GM12873 (cell line): ENCODE measurements around the gene ADAM33.

ENCODE experiments used
- TF ChIP-seq, protein P1 (sequence below): IDR thresholded peaks from 2 replicates; pipeline ENCODE4 v1.5.1; 2012; ENCODE audit warnings: low read depth, mild to moderate bottlenecking, moderate library complexity, low read length, control low read depth; ENCODE audit not compliant: insufficient read depth; ENCODE audit errors: missing control alignments

Gene ADAM33, protein sequence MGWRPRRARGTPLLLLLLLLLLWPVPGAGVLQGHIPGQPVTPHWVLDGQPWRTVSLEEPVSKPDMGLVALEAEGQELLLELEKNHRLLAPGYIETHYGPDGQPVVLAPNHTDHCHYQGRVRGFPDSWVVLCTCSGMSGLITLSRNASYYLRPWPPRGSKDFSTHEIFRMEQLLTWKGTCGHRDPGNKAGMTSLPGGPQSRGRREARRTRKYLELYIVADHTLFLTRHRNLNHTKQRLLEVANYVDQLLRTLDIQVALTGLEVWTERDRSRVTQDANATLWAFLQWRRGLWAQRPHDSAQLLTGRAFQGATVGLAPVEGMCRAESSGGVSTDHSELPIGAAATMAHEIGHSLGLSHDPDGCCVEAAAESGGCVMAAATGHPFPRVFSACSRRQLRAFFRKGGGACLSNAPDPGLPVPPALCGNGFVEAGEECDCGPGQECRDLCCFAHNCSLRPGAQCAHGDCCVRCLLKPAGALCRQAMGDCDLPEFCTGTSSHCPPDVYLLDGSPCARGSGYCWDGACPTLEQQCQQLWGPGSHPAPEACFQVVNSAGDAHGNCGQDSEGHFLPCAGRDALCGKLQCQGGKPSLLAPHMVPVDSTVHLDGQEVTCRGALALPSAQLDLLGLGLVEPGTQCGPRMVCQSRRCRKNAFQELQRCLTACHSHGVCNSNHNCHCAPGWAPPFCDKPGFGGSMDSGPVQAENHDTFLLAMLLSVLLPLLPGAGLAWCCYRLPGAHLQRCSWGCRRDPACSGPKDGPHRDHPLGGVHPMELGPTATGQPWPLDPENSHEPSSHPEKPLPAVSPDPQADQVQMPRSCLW

DNA sequence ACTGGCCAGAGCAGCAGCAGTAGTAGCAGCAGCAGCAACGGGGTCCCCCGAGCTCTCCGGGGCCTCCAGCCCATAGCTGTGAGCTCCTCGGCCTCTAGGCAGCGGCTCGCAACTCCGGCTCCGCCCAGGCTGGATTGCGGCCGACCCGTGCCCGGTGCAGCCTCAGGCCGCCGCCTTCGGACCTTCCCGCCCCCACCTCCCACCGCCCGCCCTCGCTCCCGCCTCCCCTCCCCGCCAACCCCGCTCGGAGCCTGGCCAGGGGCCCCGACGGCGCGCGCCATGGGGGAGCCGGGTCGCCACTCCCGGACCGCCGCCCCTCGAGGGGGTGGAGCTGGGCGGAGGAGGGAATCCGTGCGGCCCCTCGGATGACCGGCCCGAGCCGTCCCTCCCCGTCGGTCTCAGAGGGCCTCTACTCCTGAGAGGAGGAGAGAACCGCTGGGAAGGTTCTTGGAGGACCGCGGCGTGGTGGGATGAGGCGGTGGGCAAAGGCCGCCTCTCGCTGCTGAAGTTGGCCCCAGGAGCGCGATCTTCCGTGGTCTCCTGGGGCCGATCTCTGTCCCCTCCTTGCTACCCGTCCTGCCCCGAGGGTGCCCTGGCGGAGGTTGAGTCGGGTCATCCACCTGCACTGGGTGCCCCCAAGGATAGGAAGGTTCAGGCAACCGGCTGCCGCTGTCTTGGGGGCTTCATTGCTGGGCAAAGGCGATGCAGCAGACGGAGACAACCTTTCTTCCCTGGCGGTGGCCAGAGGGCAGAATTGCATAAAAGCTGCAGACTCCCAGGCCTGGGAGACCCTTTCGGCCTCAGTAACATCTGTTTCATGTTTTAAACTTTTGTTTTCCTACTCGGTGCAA is at the start of gene ADAM33:
Gene ADAM33, minus strand, starts transcription at position 80 of the 851 bp plus-strand sequence. Its CDS starts 6 bp downstream, at position 74.
- TF ChIP-seq, protein P1, sequence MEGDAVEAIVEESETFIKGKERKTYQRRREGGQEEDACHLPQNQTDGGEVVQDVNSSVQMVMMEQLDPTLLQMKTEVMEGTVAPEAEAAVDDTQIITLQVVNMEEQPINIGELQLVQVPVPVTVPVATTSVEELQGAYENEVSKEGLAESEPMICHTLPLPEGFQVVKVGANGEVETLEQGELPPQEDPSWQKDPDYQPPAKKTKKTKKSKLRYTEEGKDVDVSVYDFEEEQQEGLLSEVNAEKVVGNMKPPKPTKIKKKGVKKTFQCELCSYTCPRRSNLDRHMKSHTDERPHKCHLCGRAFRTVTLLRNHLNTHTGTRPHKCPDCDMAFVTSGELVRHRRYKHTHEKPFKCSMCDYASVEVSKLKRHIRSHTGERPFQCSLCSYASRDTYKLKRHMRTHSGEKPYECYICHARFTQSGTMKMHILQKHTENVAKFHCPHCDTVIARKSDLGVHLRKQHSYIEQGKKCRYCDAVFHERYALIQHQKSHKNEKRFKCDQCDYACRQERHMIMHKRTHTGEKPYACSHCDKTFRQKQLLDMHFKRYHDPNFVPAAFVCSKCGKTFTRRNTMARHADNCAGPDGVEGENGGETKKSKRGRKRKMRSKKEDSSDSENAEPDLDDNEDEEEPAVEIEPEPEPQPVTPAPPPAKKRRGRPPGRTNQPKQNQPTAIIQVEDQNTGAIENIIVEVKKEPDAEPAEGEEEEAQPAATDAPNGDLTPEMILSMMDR: no peak

DNA sequence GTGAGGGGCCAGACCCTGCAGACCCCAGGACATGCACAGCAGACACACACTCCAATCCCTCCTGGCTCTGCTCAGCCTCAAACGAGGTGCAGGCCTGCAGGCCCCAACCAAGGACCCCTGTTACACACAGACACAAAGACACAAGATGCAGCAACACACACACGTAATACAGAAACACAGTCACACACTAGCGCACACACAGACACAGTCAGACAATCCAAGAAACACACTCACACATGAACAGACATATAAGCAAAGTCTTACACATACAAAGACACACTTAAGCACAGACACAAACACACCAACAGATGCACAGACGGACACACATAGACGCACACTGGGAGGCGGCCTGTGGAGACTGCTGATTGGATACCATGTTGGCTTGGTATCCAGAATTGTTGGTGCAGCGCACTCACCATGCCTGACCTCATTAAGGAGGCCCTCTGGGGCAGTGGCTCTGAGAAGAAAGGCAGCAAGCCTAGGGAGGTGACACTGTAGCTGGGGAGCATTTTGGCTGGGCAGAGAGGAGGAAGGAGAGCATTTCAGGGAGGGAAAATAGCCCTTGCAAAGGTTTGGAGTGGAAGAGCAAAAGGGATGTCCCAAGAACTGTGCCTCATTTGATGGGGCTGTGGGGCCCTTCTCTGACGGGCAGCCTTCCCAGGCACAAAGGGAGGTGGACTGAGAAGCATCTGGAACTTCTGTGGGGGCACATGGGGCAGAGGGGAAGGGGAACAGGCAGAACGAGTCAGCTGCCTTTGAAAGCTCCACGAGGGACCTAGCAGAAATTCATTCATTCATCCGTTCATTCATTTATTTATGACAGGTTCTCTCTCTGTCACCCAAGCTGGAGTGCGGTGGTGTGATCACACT is 49.2 kb upstream of the ADAM33 start:
- TF ChIP-seq, protein P1: no peak

DNA sequence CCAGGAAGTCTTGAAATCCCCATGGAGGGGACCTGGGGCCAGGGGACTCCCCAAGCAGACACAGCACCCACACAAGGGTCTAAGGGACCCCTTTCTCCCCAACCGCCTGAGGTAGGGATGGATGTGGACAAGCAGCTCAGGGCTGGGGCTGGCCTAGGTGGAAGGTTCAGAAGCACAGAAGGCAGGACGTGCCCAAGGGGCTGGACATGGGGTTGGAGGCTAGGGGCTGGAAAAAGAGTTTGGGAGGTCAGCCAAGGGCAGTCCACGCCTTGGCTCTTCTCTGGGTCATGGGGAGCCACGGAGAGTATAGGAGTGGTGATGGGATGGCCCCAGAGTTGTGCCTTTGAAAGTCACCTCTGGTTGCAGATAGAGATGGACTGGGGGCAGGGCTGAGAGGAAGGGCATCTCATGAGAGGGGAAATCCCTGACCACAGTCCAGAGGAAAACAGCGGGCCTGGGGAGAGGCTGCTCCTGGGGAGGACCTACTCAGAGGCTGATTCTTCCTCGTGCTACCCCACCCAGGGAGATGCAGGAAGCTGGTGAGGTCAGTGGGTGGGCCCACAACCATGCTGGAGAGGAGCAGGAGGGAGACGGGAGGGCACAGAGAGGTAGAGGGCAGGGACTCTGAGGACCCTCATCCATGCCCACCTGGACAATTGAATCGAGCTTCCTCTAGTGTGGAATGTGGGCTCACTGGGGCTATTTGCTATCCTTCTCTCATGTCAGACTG is 48.2 kb upstream of the ADAM33 start:
- TF ChIP-seq, protein P1: no peak

DNA sequence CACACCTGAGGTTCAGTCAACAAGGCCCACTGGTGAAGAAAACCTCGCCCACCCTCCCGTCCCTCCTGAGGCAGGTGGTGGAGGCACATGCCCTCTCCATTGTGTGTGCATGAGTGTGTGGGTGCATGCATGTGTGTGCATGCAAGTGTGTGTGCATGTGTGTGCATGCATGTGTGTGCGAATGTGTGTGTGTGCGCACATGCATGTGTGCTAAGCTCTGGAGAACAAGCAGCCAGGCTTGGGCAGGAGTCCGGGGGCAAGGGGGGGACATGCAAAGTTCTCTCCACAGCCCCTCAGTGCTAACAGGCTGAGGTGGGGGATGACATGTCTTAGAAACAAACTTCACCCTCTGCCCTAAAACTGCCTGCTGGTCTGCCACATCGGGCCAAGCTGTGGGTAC is 47.6 kb upstream of the ADAM33 start:
- TF ChIP-seq, protein P1: no peak

DNA sequence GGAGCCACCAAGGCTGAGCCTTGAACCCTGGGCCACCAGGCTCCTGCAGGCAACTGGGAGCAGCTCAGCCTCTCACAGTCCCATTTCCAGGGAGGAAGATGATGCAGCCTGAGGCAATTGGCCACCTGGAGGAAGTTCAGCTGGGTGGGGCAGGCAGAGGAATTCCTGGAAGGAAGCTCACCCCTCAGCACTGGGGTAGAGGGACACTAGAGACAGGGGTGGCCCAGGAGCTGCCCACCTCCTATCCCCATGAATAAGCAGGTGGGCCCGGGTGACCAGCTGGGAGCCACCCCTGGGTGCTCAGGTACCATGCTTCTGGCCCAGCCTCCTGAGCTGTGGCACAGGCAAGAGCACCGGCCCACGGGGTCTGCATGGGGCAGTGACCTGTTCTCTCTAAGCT is 47.1 kb upstream of the ADAM33 start:
- TF ChIP-seq, protein P1: no peak

DNA sequence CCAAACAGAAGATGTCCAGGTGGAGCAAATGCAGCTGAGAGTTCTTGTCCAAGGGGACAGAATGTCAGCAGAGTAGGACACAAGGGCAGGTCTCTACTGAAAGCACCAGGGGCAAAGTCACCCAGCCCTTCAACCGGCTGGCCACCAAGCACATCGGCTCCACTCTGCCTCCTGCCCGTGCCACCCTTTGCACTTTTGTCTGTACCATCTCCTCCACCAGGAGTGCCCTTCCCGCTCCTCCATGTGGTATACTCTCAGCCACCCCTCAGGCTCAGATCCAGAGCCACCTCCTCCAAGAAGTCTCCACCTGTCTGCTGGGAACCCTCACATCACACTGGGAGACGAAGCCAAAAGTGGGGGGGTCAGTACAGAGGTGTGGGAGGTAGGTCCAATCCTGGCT is 46.5 kb upstream of the ADAM33 start:
- TF ChIP-seq, protein P1: no peak
